ENCODE data around the gene RFFL. TPM values are rescaled to one million over a fixed set of nuclear protein-coding genes. Genes with fewer than 3 reads are reported as not detected.

RFFL gene
- total RNA-seq, 4 donors from 2014 or later = 31.7 to 64.0 (median 56.2) TPM

DNA sequence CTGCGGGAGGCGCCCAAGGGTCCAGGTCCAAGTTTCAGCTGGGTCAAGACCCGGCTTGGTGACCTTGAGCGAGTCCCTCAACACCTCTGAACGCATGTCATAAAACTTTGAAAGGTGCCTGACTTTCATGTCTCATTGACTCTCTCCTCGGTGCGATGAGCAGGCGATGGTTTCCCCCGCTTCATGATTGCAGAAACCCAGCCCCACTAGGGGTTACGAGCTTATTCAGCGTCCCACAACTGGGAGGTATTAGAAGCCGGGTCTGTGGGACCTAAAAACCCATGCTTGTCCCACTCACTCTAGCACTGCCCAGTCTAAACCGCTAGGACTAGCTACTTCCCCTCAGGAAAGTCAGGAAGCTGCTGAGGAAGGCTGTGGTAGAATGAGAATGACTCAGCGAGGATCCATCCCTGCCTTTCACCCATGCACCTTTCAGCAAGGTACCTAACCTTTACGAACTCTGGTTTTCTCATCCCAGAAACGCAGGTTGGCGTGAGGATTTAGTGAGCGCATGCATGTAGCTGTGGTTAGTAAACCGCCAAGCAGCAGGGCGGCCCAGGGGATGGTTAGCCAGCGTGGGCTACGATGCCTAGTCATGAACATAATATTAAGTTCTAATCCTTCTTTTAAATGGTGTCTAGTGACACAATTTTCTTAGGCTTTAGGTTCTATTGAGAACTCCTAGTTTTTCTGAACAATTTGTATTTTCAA, 26.2 kb upstream of the RFFL start:
- TF ChIP-seq, protein P1, sequence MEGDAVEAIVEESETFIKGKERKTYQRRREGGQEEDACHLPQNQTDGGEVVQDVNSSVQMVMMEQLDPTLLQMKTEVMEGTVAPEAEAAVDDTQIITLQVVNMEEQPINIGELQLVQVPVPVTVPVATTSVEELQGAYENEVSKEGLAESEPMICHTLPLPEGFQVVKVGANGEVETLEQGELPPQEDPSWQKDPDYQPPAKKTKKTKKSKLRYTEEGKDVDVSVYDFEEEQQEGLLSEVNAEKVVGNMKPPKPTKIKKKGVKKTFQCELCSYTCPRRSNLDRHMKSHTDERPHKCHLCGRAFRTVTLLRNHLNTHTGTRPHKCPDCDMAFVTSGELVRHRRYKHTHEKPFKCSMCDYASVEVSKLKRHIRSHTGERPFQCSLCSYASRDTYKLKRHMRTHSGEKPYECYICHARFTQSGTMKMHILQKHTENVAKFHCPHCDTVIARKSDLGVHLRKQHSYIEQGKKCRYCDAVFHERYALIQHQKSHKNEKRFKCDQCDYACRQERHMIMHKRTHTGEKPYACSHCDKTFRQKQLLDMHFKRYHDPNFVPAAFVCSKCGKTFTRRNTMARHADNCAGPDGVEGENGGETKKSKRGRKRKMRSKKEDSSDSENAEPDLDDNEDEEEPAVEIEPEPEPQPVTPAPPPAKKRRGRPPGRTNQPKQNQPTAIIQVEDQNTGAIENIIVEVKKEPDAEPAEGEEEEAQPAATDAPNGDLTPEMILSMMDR (IDR thresholded peaks at IDR 0.05) = peak in 3 of 6 experiments; percentile 17 to 54 (median 27)
- TF ChIP-seq POLR2A (IDR thresholded peaks at IDR 0.05) = no peak
- WGBS, 2 donors = 40 to 56% methylated on average over 10 to 22 of the region's 22 CpGs
- Histone ChIP-seq H3K9me3 (no peaks in the 10 kb centered on the region), H3K27me3 (no peaks in the 10 kb centered on the region), H3K36me3 (no peaks in the 10 kb centered on the region), H3K4me3 (peak overlapping the region; percentile 67 to 87 (median 78)), H3K27ac (peak overlapping the region; percentile 91 to 97 (median 95)), H3K4me1 (peaks cover 11 to 49% (median 11%) of the 10 kb centered on the region in 3 donors)
- intact Hi-C loops (cut with DNase I) = loop anchor here (5.0 kb wide), 1 partner anchor 107 kb away; the partner anchor contains the start of gene LIG3
- no peak for DNase-seq

DNA sequence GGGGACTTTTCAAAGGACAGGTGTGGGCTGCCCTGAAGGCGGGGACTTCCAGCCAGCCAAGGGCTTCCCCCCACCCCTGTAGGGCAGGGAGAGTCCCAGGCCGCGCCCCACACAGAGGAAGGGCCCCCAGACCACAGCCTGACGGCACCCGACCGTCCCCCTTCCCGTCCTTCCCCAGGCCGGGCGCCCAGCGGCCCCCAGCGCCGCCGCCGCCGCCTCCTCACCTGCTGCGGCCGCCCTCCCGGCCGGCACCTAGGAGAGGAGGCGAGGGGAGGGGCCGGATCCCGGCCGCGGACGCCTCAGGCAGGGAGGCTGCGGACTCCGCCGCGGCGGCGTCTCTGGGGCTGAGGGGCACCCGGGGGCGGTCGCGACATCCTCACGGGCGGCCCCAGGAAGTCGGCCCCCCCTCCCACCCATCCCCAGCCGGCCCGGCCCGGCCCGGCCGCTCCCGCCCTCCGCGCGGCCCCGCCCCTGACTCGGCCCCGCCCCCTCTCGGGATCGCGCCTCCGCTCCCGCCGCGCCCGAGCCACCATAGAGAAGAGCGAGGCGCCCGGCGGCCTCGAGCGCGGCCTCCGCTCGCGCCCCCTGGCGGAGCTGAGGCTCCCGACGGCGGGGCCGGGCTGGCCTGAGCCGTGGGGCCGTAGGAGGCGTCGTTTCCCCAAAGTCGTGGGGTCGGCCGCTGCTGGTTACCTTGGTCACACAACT, 25.5 kb upstream of the RFFL start:
- Histone ChIP-seq H3K27me3 (no peaks in the 10 kb centered on the region), H3K36me3 (no peaks in the 10 kb centered on the region), H3K4me3 (peak overlapping the region; percentile 67 to 87 (median 78)), H3K9me3 (no peaks in the 10 kb centered on the region), H3K4me1 (peaks cover 11 to 52% (median 15%) of the 10 kb centered on the region in 3 donors), H3K27ac (peak overlapping the region; percentile 91 to 97 (median 95))
- intact Hi-C loops (cut with DNase I) = loop anchor here (5.0 kb wide), 1 partner anchor 107 kb away; the partner anchor contains the start of gene LIG3
- 0% methylated on average over 6 of the region's 80 CpGs; no CpG with 5 or more reads in 1 of the 2 donors for WGBS, 2 donors
- TF ChIP-seq POLR2A (IDR thresholded peaks at IDR 0.05) = peak in 2 of 4 donors; percentile 46 to 77
- TF ChIP-seq, protein P1 (IDR thresholded peaks at IDR 0.05) = peak; percentile 72 to 95 (median 92)
- peak; percentile 20 for DNase-seq

DNA sequence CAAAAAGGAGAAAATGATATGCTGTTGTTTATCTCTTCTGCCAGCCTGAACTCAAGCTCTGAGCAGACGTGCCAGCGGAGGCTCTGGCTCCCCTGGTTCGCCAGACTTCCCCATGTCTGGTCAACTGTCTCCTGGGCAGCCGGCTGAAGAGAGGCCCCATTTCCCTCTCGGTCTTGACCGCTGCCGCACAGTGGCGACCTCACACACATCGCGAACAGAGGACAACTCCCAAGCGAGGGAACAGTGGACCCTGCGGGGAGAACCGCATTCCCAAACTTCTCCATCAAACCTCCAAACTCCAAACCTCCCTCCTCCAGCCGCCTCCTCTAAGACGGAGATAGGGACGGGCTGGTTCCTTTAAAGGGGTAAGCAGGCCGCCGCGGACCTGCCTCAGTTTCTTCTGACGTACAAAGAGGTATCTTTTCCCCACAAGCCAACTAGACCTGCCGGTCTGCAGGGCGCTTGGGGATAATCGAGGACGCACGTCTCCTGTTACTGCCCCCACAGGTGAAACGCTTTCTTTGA, 24.9 kb upstream of the RFFL start:
- Histone ChIP-seq H3K4me1 (peaks cover 11 to 58% (median 19%) of the 10 kb centered on the region in 3 donors), H3K9me3 (no peaks in the 10 kb centered on the region), H3K27me3 (no peaks in the 10 kb centered on the region), H3K27ac (peak overlapping the region; percentile 91 to 97 (median 95)), H3K36me3 (no peaks in the 10 kb centered on the region), H3K4me3 (peak overlapping the region; percentile 67 to 87 (median 78))
- 0 to 3% methylated on average over 5 to 13 of the region's 26 CpGs for WGBS, 2 donors
- no peak for TF ChIP-seq POLR2A (IDR thresholded peaks at IDR 0.05)
- TF ChIP-seq, protein P1 (IDR thresholded peaks at IDR 0.05) = peak in 1 of 6 experiments; percentile 6
- no peak for DNase-seq
- intact Hi-C loops (cut with DNase I) = loop anchor here (5.0 kb wide), 1 partner anchor 106 kb away; the partner anchor contains the start of gene LIG3

DNA sequence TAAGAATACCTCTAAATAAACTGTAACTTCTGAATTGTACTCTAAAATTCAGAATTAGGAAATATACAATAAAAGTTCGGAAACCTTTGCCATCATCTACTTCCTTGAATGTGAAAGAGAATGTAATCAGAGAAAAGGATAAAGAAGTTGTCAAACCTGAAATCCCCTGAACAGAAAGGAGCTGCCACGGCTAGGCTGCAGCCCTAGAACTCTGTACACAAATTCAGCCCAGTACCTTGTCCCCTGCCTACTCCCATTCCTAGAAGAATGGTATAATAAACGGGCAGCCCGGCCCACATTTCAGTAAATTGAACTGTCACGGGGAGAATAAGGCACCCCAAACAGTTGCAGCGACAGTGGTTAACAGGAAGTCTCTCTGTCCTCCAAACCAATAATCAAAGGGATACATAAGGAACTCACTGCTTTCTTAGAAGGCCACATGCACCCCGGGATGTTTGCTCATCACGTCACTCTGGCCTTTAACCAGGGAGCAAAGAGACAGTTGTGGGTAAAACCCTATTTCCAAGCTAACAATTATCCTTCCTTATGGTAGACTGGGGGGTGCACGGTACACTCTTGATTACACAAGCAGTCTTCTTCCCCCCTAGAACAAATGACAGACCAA, 24.3 kb upstream of the RFFL start:
- H3K36me3 ChIP-seq = no peaks in the 10 kb centered on the region
- H3K27me3 ChIP-seq = no peaks in the 10 kb centered on the region
- peak overlapping the region; percentile 91 to 97 (median 95) for H3K27ac ChIP-seq
- WGBS, 2 donors = 8 to 16% methylated on average over 6 to 9 of the region's 9 CpGs
- H3K9me3 ChIP-seq = no peaks in the 10 kb centered on the region
- DNase-seq = no peak
- intact Hi-C loops (cut with DNase I) = loop anchor here (5.0 kb wide), 1 partner anchor 106 kb away; the partner anchor contains the start of gene LIG3
- peak overlapping the region; percentile 67 to 87 (median 78) for H3K4me3 ChIP-seq
- TF ChIP-seq POLR2A (IDR thresholded peaks at IDR 0.05) = peak in 1 of 4 donors; percentile 20
- TF ChIP-seq, protein P1 (IDR thresholded peaks at IDR 0.05) = no peak
- peaks cover 11 to 64% (median 19%) of the 10 kb centered on the region in 3 donors for H3K4me1 ChIP-seq
